HepG2 (cell line): ENCODE measurements around the gene MT1M. TPM values are rescaled to one million over a fixed set of nuclear protein-coding genes. Genes with fewer than 3 reads are reported as not detected.

Source experiments
- ARNT2 ChIP-seq: sonication (generic); formaldehyde crosslinking; IDR thresholded peaks from 2 replicates; pipeline ENCODE4 v1.8.0; 2022; ENCODE audit warnings: mild to moderate bottlenecking, low read depth, missing genetic modification reagents, moderate library complexity
- EZH2 ChIP-seq: conservative IDR thresholded peaks from 2 replicates; pipeline ENCODE4 v1.6.1; 2012; ENCODE audit warnings: mild to moderate bottlenecking, low read depth, low read length, moderate library complexity
- HNF4A ChIP-seq: sonication (generic); formaldehyde crosslinking; IDR thresholded peaks from 2 replicates; pipeline ENCODE4 v1.4.0; 2020; ENCODE audit warnings: missing genetic modification reagents
- NFKBIZ ChIP-seq: IDR thresholded peaks from 2 replicates; pipeline ENCODE4 v1.6.1; 2018; ENCODE audit warnings: missing genetic modification reagents, missing compliant biosample characterization
- SKI ChIP-seq: fragments of 450-650 bp; IDR thresholded peaks from one replicate; pipeline ENCODE4 v1.6.1; 2018; ENCODE audit warnings: mild to moderate bottlenecking; ENCODE audit not compliant: partially characterized antibody
- SOX13 ChIP-seq, 3 experiments: fragments of 450-650 bp in 1 of 3; sonication (generic) in 1 of 3; formaldehyde crosslinking in 1 of 3; IDR thresholded peaks in 2 of 3; conservative IDR thresholded peaks in 1 of 3; 2 replicates each; pipeline versions ENCODE4 v1.5.0 to v1.6.1; 2016 to 2020; ENCODE audit warnings: antibody characterized with exemption in 1 of 3, mild to moderate bottlenecking in 1 of 3, missing compliant biosample characterization in 1 of 3, missing genetic modification reagents in 1 of 3, moderate library complexity in 1 of 3
- SRSF1 ChIP-seq: fragments of 200-400 bp; formaldehyde crosslinking; optimal IDR thresholded peaks from 2 replicates; pipeline ENCODE3; 2017; ENCODE audit warnings: mild to moderate bottlenecking, low read depth, low read length, moderate library complexity
- TEAD2 ChIP-seq: sonication (generic); formaldehyde crosslinking; IDR thresholded peaks from 2 replicates; pipeline ENCODE4 v1.9.0; 2021; ENCODE audit warnings: missing genetic modification reagents
- TSC22D2 ChIP-seq: sonication (generic); formaldehyde crosslinking; IDR thresholded peaks from 2 replicates; pipeline ENCODE4 v1.5.1; 2020; ENCODE audit warnings: missing genetic modification reagents, mild to moderate bottlenecking, borderline replicate concordance
- WIZ ChIP-seq: sonication (generic); formaldehyde crosslinking; IDR thresholded peaks from 2 replicates; pipeline ENCODE4 v1.5.1; 2020; ENCODE audit warnings: mild to moderate bottlenecking, missing genetic modification reagents
- ZC3H13 ChIP-seq: sonication (generic); formaldehyde crosslinking; IDR thresholded peaks from 2 replicates; pipeline ENCODE4 v1.8.1; 2023; ENCODE audit warnings: mild to moderate bottlenecking, missing genetic modification reagents, moderate library complexity
- ZMYM4 ChIP-seq: sonication (generic); formaldehyde crosslinking; IDR thresholded peaks from 2 replicates; pipeline ENCODE4 v1.8.1; 2023; ENCODE audit warnings: mild to moderate bottlenecking, missing genetic modification reagents
- ZNF572 ChIP-seq: sonication (generic); formaldehyde crosslinking; IDR thresholded peaks from 2 replicates; pipeline ENCODE4 v1.5.1; 2020; ENCODE audit warnings: mild to moderate bottlenecking, missing genetic modification reagents
- ZNF737 ChIP-seq: sonication (generic); formaldehyde crosslinking; IDR thresholded peaks from 2 replicates; pipeline ENCODE4 v1.5.0; 2020; ENCODE audit warnings: missing genetic modification reagents, mild to moderate bottlenecking, borderline replicate concordance
- ZNF83 ChIP-seq: sonication (generic); formaldehyde crosslinking; IDR thresholded peaks from 2 replicates; pipeline ENCODE4 v1.4.0; 2020; ENCODE audit warnings: missing genetic modification reagents, mild to moderate bottlenecking, borderline replicate concordance
- polyA plus RNA-seq, 8 experiments: library from polyadenylated mRNA; depleted of rRNA in 3 of 8; stranded (reverse) in 7 of 8; unstranded in 1 of 8; fragments of >200 nt; fragmentation: Illumina TruSeq in 4 of 8; extraction: Trizol in 4 of 8; gene quantifications; 2 replicates each; pipeline versions ENCODE4 v1.2.1 to v1.2.3, GENCODE V29; 2011 to 2016; ENCODE audit warnings: low read depth in 4 of 8, missing spikeins in 1 of 8, mixed read lengths in 1 of 8; ENCODE audit not compliant: insufficient read depth in 1 of 8
- total RNA-seq, 5 experiments: library from RNA; depleted of rRNA; stranded (reverse); fragments of >200 nt; fragmentation: Illumina TruSeq; extraction: Trizol; gene quantifications; 2 replicates each; pipeline ENCODE4 v1.2.3, GENCODE V29; 2016; ENCODE audit warnings: low read depth in 1 of 5
- TF ChIP-seq, protein P1 (sequence below), 2 experiments: sonication (generic) in 1 of 2; formaldehyde crosslinking in 1 of 2; IDR thresholded peaks; 2 replicates each; pipeline versions ENCODE4 v1.5.1 to v1.6.1; 2011 to 2020; ENCODE audit warnings: borderline replicate concordance in 1 of 2, low read depth in 1 of 2, low read length in 1 of 2, mild to moderate bottlenecking in 1 of 2, missing genetic modification reagents in 1 of 2, moderate library complexity in 1 of 2
- TF ChIP-seq, protein P2 (sequence below): sonication (generic); formaldehyde crosslinking; IDR thresholded peaks from 2 replicates; pipeline ENCODE4 v1.4.0; 2020; ENCODE audit warnings: missing genetic modification reagents, mild to moderate bottlenecking, borderline replicate concordance
- TF ChIP-seq, protein P3 (sequence below): IDR thresholded peaks from 2 replicates; pipeline ENCODE4 v1.6.1; 2016; ENCODE audit warnings: mild to moderate bottlenecking

Gene MT1M
- total and polyA plus RNA-seq, 2 of the 13 experiments (the other 11 are each of a cell fraction or from before 2014, with no cell fraction given) = 4.6 TPM; not detected in 1

DNA sequence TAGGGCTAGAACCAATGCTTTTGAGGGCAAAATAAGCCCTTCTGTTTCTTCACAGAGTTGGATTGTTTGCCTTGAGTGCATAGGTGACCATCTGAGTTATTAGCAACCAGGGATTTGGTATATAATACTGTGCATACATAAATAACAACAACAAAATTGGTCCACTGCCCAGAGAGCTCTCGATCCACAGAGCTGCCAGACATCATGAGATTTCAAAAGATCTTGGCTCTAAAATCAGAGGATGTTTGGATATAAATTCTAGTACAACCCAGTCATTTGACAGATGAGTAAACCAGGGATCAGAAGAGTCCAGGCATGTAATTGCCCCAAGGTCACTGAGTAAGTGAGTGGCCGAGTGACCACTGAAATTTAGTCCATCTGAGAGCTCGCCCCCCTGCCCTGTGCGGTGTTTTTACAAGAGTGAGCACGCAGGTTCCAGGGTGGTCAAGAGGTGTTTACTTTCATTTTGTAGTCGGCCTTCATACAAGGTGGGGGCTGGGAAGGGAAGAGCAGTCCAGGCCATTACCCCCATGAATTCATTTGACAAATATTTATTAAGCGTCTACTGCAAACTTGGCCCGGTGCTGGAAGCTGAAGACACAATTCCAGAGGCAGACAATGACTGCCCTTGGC is 25.9 kb upstream of the MT1M start (continued):
- TF ChIP-seq, protein P1, sequence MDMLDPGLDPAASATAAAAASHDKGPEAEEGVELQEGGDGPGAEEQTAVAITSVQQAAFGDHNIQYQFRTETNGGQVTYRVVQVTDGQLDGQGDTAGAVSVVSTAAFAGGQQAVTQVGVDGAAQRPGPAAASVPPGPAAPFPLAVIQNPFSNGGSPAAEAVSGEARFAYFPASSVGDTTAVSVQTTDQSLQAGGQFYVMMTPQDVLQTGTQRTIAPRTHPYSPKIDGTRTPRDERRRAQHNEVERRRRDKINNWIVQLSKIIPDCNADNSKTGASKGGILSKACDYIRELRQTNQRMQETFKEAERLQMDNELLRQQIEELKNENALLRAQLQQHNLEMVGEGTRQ (IDR thresholded peaks at IDR 0.05; ENCODE audit: low read depth, low read length) = no peak
- TF ChIP-seq, protein P1 (CRISPR knock-in tag; IDR thresholded peaks at IDR 0.05; ENCODE audit: borderline replicate concordance) = no peak
- TF ChIP-seq ZNF737 (0 out of 2 replicates have a peak, but pooled peaks have one; percentile 7), ZNF572 (CRISPR knock-in tag) (no peak), ZNF83 (CRISPR knock-in tag) (no peak), EZH2 (no peak), WIZ (CRISPR knock-in tag) (no peak), TSC22D2 (no peak), TEAD2 (CRISPR knock-in tag) (no peak), ZC3H13 (CRISPR knock-in tag) (peak; percentile 77), HNF4A (CRISPR knock-in tag) (peak; percentile 42), SOX13 (IDR thresholded peaks at IDR 0.05) (0 out of 2 replicates have a peak, but pooled peaks have one; percentile 11), SOX13 (CRISPR knock-in tag; conservative IDR thresholded peaks at IDR 0.05 in 1 of 2, IDR thresholded peaks at IDR 0.05 in 1 of 2) (peak in 1 of 2 experiments; percentile 83; a peak in 2 of 4 replicates), NFKBIZ (0 out of 2 replicates have a peak, but pooled peaks have one; percentile 14), ARNT2 (no peak), SRSF1 (no peak), ZMYM4 (CRISPR knock-in tag) (peak; percentile 15; the same call in 1 of the 2 replicates), SKI (peak; percentile 75)
- TF ChIP-seq, protein P2, sequence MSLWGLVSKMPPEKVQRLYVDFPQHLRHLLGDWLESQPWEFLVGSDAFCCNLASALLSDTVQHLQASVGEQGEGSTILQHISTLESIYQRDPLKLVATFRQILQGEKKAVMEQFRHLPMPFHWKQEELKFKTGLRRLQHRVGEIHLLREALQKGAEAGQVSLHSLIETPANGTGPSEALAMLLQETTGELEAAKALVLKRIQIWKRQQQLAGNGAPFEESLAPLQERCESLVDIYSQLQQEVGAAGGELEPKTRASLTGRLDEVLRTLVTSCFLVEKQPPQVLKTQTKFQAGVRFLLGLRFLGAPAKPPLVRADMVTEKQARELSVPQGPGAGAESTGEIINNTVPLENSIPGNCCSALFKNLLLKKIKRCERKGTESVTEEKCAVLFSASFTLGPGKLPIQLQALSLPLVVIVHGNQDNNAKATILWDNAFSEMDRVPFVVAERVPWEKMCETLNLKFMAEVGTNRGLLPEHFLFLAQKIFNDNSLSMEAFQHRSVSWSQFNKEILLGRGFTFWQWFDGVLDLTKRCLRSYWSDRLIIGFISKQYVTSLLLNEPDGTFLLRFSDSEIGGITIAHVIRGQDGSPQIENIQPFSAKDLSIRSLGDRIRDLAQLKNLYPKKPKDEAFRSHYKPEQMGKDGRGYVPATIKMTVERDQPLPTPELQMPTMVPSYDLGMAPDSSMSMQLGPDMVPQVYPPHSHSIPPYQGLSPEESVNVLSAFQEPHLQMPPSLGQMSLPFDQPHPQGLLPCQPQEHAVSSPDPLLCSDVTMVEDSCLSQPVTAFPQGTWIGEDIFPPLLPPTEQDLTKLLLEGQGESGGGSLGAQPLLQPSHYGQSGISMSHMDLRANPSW = peak; percentile 86; the same call in 1 of the 2 replicates
- TF ChIP-seq, protein P3, sequence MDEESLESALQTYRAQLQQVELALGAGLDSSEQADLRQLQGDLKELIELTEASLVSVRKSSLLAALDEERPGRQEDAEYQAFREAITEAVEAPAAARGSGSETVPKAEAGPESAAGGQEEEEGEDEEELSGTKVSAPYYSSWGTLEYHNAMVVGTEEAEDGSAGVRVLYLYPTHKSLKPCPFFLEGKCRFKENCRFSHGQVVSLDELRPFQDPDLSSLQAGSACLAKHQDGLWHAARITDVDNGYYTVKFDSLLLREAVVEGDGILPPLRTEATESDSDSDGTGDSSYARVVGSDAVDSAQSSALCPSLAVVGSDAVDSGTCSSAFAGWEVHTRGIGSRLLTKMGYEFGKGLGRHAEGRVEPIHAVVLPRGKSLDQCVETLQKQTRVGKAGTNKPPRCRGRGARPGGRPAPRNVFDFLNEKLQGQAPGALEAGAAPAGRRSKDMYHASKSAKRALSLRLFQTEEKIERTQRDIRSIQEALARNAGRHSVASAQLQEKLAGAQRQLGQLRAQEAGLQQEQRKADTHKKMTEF (CRISPR knock-in tag) = peak; percentile 79; the same call in 1 of the 2 replicates
